Type B pancreatic cell (in vitro differentiated cells): ENCODE measurements around the gene FYN. TPM values are rescaled to one million over a fixed set of nuclear protein-coding genes. Genes with fewer than 3 reads are reported as not detected.

Source experiments
- DNase-seq: peaks from one replicate; pipeline ENCODE4 v3.0.0; 2021; ENCODE audit warnings: mixed read lengths; ENCODE audit not compliant: unreplicated experiment; ENCODE audit errors: extremely low spot score
- H3K27ac Mint-ChIP-seq: 2 replicates; pipeline ENCODE4 v1.8.0; 2021; ENCODE audit warnings: mild to moderate bottlenecking, mixed read lengths
- H3K27me3 Mint-ChIP-seq: 2 replicates; pipeline ENCODE4 v1.8.0; 2021; ENCODE audit warnings: mixed read lengths
- H3K36me3 Mint-ChIP-seq: 2 replicates; pipeline ENCODE4 v1.8.0; 2021; ENCODE audit warnings: mixed read lengths
- H3K4me1 Mint-ChIP-seq: one replicate; pipeline ENCODE4 v1.8.0; 2021; ENCODE audit warnings: mixed read lengths; ENCODE audit not compliant: unreplicated experiment
- H3K4me3 Mint-ChIP-seq: 2 replicates; pipeline ENCODE4 v1.8.0; 2021; ENCODE audit warnings: mild to moderate bottlenecking, mixed read lengths
- H3K9me3 Mint-ChIP-seq: 2 replicates; pipeline ENCODE4 v1.8.0; 2021; ENCODE audit warnings: mixed read lengths
- total RNA-seq: library from RNA; stranded (reverse); gene quantifications from 2 replicates; pipeline ENCODE4 v1.2.1, GENCODE V29; 2021; ENCODE audit warnings: low replicate concordance
- TF ChIP-seq, protein P1 (sequence below): fragments of 200-600 bp; sonication (generic); conservative IDR thresholded peaks from 2 replicates; pipeline ENCODE4 v1.5.0; 2021; ENCODE audit warnings: antibody characterized with exemption, mild to moderate bottlenecking

Gene FYN
- total RNA-seq, 1 donor from 2014 or later, result 131 TPM

DNA sequence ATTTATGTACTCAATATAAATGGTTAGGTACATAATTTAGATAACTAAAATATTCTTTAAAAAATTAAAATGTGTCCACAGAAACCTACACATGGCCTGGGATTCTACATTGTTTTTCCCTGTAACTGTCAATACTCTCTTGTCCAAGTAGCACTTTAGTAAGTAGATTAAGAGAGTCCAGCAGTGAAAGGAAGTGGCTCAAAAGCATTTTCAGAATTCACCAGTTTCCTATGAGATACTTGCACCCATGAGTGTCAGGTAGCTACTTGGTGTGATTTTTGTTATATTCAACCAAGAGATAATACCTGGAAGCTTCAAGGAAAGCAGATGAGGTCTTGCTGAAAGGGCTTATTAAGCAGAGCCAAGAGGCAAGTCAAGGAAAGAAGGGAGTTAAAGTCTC is 126.3 kb downstream of the FYN start:
- Mint-ChIP-seq H3K27ac (no peak overlapping the region), H3K27me3 (no peaks in the 10 kb centered on the region), H3K9me3 (no peaks in the 10 kb centered on the region), H3K4me3 (no peak overlapping the region), H3K4me1 (peaks cover 31% of the 10 kb centered on the region), H3K36me3 (peaks cover 29% of the 10 kb centered on the region)
- TF ChIP-seq, protein P1, sequence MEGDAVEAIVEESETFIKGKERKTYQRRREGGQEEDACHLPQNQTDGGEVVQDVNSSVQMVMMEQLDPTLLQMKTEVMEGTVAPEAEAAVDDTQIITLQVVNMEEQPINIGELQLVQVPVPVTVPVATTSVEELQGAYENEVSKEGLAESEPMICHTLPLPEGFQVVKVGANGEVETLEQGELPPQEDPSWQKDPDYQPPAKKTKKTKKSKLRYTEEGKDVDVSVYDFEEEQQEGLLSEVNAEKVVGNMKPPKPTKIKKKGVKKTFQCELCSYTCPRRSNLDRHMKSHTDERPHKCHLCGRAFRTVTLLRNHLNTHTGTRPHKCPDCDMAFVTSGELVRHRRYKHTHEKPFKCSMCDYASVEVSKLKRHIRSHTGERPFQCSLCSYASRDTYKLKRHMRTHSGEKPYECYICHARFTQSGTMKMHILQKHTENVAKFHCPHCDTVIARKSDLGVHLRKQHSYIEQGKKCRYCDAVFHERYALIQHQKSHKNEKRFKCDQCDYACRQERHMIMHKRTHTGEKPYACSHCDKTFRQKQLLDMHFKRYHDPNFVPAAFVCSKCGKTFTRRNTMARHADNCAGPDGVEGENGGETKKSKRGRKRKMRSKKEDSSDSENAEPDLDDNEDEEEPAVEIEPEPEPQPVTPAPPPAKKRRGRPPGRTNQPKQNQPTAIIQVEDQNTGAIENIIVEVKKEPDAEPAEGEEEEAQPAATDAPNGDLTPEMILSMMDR, result no peak
- DNase-seq, result no peak

DNA sequence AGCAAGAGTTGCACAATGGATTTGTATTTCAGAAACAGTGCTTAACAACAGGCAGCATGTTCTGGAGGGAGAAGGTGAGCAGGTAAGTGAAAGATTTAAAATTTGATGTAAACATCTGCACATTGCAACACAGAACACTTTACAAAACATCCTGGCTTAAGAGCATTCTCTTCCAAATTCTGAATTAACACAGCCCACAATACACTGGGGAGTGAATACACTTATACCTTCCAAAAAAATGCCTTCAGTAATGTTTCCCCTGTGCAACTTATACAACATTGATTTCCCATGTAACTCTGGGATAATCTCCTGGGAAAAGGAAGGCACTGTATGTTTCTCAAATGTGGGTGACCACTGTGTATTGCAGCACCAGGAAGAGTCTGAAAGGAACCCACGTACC is 127.6 kb downstream of the FYN start:
- Mint-ChIP-seq H3K36me3 (peaks cover 33% of the 10 kb centered on the region), H3K27me3 (no peaks in the 10 kb centered on the region), H3K27ac (peak overlapping the region; percentile 14), H3K9me3 (no peaks in the 10 kb centered on the region), H3K4me3 (no peak overlapping the region), H3K4me1 (peaks cover 36% of the 10 kb centered on the region)
- no peak for DNase-seq
- TF ChIP-seq, protein P1, result no peak

DNA sequence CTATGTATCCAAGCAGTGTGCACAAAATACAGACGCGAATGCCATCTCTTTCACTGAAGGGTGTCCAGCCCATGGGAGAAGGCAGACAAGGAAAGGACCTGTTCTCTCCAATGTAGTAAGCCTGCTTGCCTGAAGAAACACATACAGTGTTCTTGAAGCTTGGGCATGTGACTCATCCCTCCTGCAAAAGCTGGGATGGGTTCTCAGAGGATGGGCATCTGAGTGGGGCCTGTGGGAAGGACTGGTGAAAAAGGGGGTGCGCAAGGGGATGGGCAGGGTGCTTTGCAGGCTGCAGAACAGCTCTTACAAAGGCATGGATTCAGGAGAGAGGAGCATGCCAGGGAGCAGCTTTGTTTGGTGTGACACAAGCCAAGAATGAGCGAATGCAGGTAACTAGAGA is 128.1 kb downstream of the FYN start:
- H3K9me3 Mint-ChIP-seq, result no peaks in the 10 kb centered on the region
- peaks cover 34% of the 10 kb centered on the region for H3K36me3 Mint-ChIP-seq
- DNase-seq, result no peak
- TF ChIP-seq, protein P1, result no peak
- H3K4me3 Mint-ChIP-seq, result no peak overlapping the region
- peaks cover 40% of the 10 kb centered on the region for H3K4me1 Mint-ChIP-seq
- H3K27me3 Mint-ChIP-seq, result no peaks in the 10 kb centered on the region
- H3K27ac Mint-ChIP-seq, result peak overlapping the region; percentile 14

DNA sequence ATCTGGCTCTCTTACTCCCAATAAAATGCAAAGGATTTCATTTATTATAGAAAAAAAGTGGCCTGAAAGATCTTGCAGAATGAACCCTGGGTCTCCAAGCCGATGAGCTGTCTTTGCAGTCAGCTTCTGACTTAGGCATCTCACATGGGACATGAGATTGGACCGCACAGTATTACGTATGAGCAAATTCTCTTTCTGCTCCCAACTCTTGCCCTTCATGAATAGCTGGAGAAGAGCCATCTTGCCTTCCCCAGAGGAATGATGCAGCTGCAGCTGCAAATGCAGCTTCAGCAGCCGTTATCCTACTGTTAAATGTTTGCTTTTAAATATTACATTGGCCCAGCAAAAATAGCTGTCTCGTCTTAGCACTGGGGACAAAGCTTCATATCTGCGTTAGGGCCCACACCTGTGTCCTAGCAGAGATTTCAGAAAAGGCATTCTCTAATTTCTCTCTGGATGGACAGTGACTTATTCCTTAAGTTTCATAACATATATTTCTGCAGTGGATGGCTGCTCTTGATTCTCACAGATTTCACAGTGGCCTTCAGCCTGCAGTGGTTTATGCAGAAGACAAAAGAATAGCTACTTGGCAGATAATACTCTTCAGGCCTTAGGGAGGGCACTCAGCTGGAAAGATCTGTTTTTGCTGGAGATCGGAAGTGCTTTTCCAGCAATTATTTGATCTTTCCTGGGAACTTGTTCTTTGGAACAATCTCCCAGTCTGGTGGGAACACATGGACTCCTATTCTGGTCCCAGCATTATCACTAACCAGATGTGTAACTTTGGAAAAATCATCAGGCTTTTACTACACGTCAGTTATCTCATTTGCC is 129.2 kb downstream of the FYN start:
- TF ChIP-seq, protein P1, result no peak
- H3K27ac Mint-ChIP-seq, result no peak overlapping the region

DNA sequence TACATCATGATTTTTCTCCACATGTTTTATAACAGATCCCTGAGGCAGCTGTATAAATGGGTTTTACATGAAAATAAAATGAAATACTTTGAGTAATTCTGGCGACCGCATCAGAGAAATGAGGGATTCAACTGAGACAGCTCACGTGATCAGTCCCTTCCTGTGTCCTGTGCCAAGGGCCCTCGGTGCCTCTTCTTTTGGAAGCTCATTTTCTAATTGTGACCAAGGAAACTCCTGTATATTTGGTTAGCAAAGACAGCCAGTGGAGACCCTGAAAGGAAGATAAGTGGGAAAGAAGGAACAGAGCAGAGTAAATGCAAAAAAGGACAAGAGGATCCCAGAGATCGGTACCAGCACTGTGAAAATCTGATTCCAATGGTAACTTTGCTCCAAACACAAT is 129.9 kb downstream of the FYN start:
- H3K4me1 Mint-ChIP-seq, result peaks cover 42% of the 10 kb centered on the region
- TF ChIP-seq, protein P1, result no peak
- H3K27ac Mint-ChIP-seq, result no peak overlapping the region

More for the DNA sequence above, 129.2 kb downstream of the FYN start:
- Mint-ChIP-seq H3K4me3 (no peak overlapping the region), H3K27me3 (no peaks in the 10 kb centered on the region), H3K9me3 (no peaks in the 10 kb centered on the region), H3K36me3 (peaks cover 33% of the 10 kb centered on the region), H3K4me1 (peaks cover 43% of the 10 kb centered on the region)
- no peak for DNase-seq

More for the DNA sequence above, 129.9 kb downstream of the FYN start:
- no peaks in the 10 kb centered on the region for H3K9me3 Mint-ChIP-seq
- H3K4me3 Mint-ChIP-seq, result no peak overlapping the region
- DNase-seq, result no peak
- peaks cover 37% of the 10 kb centered on the region for H3K36me3 Mint-ChIP-seq
- no peaks in the 10 kb centered on the region for H3K27me3 Mint-ChIP-seq
